Neutrophil (primary cell): ENCODE measurements around the gene SYT2.

Experiments used
- H3K27ac ChIP-seq: fragments of 200-600 bp; sonication (generic); 2 replicates; pipeline ENCODE4 v1.5.1; 2016; ENCODE audit warnings: mild to moderate bottlenecking, moderate library complexity
- H3K27me3 ChIP-seq: fragments of 200-600 bp; sonication (generic); 2 replicates; pipeline ENCODE4 v1.6.0; 2016; ENCODE audit warnings: mild to moderate bottlenecking
- H3K36me3 ChIP-seq: fragments of 200-600 bp; sonication (generic); 2 replicates; pipeline ENCODE4 v1.5.1; 2017
- H3K4me1 ChIP-seq, 2 experiments: fragments of 200-600 bp in 1 of 2; sonication (generic) in 1 of 2; 1 replicate in 1 of 2; 2 replicates in 1 of 2; pipeline versions ENCODE4 v1.5.1 to v1.6.1; 2013 to 2016; ENCODE audit warnings: low read depth in 1 of 2, low read length in 1 of 2, mild to moderate bottlenecking in 1 of 2, moderate library complexity in 1 of 2; ENCODE audit not compliant: control insufficient read depth in 1 of 2, insufficient read depth in 1 of 2
- H3K4me3 ChIP-seq, 2 experiments: fragments of 200-600 bp in 1 of 2; sonication (generic) in 1 of 2; 1 replicate in 1 of 2; 2 replicates in 1 of 2; pipeline ENCODE4 v1.5.1; 2013 to 2016; ENCODE audit warnings: low read depth in 1 of 2, low read length in 1 of 2, mild to moderate bottlenecking in 1 of 2, moderate library complexity in 1 of 2
- H3K9me3 ChIP-seq: fragments of 200-600 bp; sonication (generic); 2 replicates; pipeline ENCODE4 v1.5.1; 2016
- CTCF ChIP-seq: fragments of 200-600 bp; sonication (generic); IDR thresholded peaks from 2 replicates; pipeline ENCODE4 v1.5.1; 2016; ENCODE audit warnings: antibody characterized with exemption

SYT2 gene

GRCh38 chr1:202688401-202688800 is 21.9 kb downstream of the SYT2 start:
- Histone ChIP-seq H3K27ac (no peak overlapping the region), H3K9me3 (no peaks in the 10 kb centered on the region), H3K27me3 (peaks cover 86% of the 10 kb centered on the region), H3K36me3 (no peaks in the 10 kb centered on the region), H3K4me1 (no peaks in the 10 kb centered on the region), H3K4me3 (no peak overlapping the region)
- TF ChIP-seq CTCF = no peak

- H3K4me1 ChIP-seq = no peaks in the 10 kb centered on the region
- TF ChIP-seq CTCF = no peak
- no peaks in the 10 kb centered on the region for H3K36me3 ChIP-seq
- peaks cover 89% of the 10 kb centered on the region for H3K27me3 ChIP-seq
- H3K4me3 ChIP-seq = no peak overlapping the region
- no peak overlapping the region for H3K27ac ChIP-seq
- H3K9me3 ChIP-seq = no peaks in the 10 kb centered on the region
Observed at GRCh38 chr1:202687798-202688197, 22.5 kb downstream of the SYT2 start.

GRCh38 chr1:202687370-202687769 is 22.9 kb downstream of the SYT2 start:
- TF ChIP-seq CTCF = no peak
- Histone ChIP-seq H3K36me3 (no peaks in the 10 kb centered on the region), H3K27me3 (peaks cover 91% of the 10 kb centered on the region), H3K4me3 (no peak overlapping the region), H3K9me3 (no peaks in the 10 kb centered on the region), H3K4me1 (no peaks in the 10 kb centered on the region), H3K27ac (no peak overlapping the region)

GRCh38 chr1:202685641-202686040 is 24.6 kb downstream of the SYT2 start:
- H3K4me3 ChIP-seq = no peak overlapping the region
- no peaks in the 10 kb centered on the region for H3K9me3 ChIP-seq
- TF ChIP-seq CTCF = no peak
- no peak overlapping the region for H3K27ac ChIP-seq
- no peaks in the 10 kb centered on the region for H3K36me3 ChIP-seq
- peaks cover 96% of the 10 kb centered on the region for H3K27me3 ChIP-seq
- H3K4me1 ChIP-seq = no peaks in the 10 kb centered on the region

GRCh38 chr1:202684716-202685115 is 25.5 kb downstream of the SYT2 start:
- no peak for TF ChIP-seq CTCF
- Histone ChIP-seq H3K9me3 (no peaks in the 10 kb centered on the region), H3K4me1 (no peaks in the 10 kb centered on the region), H3K27me3 (peaks cover 96% of the 10 kb centered on the region), H3K4me3 (no peak overlapping the region), H3K36me3 (no peaks in the 10 kb centered on the region), H3K27ac (no peak overlapping the region)

- no peak for TF ChIP-seq CTCF
- no peak overlapping the region for H3K4me3 ChIP-seq
Observed at GRCh38 chr1:202683029-202683428, 27.2 kb downstream of the SYT2 start.

More at GRCh38 chr1:202683029-202683428, 27.2 kb downstream of the SYT2 start:
- H3K27me3 ChIP-seq = peaks cover 93% of the 10 kb centered on the region
- H3K4me1 ChIP-seq = no peaks in the 10 kb centered on the region
- no peak overlapping the region for H3K27ac ChIP-seq
- no peaks in the 10 kb centered on the region for H3K9me3 ChIP-seq
- H3K36me3 ChIP-seq = no peaks in the 10 kb centered on the region
